Natural killer cell (primary cell): Measurements from ENCODE around the gene GJB1. TPM values are rescaled to one million over a fixed set of nuclear protein-coding genes. Genes with fewer than 3 reads are reported as not detected.

ENCODE experiments used
- ATAC-seq, 3 donors: fragments of 150-1000 bp in 2 of 3; fragments of 200-7000 bp in 1 of 3; cut with Tn5 transposase; 1 replicate in 1 of 3; 2 replicates in 2 of 3; pipeline ENCODE4 v1.10.0; 2021; ENCODE audit warnings: mild to moderate bottlenecking in 2 of 3, moderate library complexity in 2 of 3
- DNase-seq, 2 donors: peaks; one replicate each; pipeline versions ENCODE4 v3.0.0 to v3.0.0-alpha.2; 2013 to 2021; ENCODE audit warnings: mixed read lengths in 1 of 2
- H3K27ac ChIP-seq: one replicate; pipeline ENCODE4 v1.5.1; 2013; ENCODE audit warnings: mild to moderate bottlenecking, low read length
- H3K27me3 ChIP-seq: one replicate; pipeline ENCODE4 v1.6.1; 2013; ENCODE audit warnings: low read length; ENCODE audit not compliant: control insufficient read depth, insufficient read depth
- H3K36me3 ChIP-seq: one replicate; pipeline ENCODE4 v1.6.1; 2013; ENCODE audit warnings: low read length; ENCODE audit not compliant: control insufficient read depth, insufficient read depth
- H3K4me1 ChIP-seq: one replicate; pipeline ENCODE4 v1.6.1; 2013; ENCODE audit warnings: low read length; ENCODE audit not compliant: control insufficient read depth, insufficient read depth
- H3K4me3 ChIP-seq: one replicate; pipeline ENCODE4 v1.5.1; 2013; ENCODE audit warnings: low read length
- H3K9me3 ChIP-seq: one replicate; pipeline ENCODE4 v1.6.1; 2013; ENCODE audit warnings: low read length; ENCODE audit not compliant: control insufficient read depth, insufficient read depth
- H3K27ac Mint-ChIP-seq, 2 donors: one replicate each; pipeline ENCODE4 v1.8.0; 2022; ENCODE audit warnings: mild to moderate bottlenecking in 2 of 2, mixed read lengths in 2 of 2, moderate library complexity in 1 of 2
- H3K27me3 Mint-ChIP-seq, 2 donors: one replicate each; pipeline ENCODE4 v1.8.0; 2022; ENCODE audit warnings: low read depth in 2 of 2, mixed read lengths in 2 of 2
- H3K36me3 Mint-ChIP-seq: one replicate; pipeline ENCODE4 v1.8.0; 2022; ENCODE audit warnings: mixed read lengths
- H3K4me1 Mint-ChIP-seq, 2 donors: one replicate each; pipeline ENCODE4 v1.8.0; 2022; ENCODE audit warnings: mixed read lengths in 2 of 2
- H3K4me3 Mint-ChIP-seq: one replicate; pipeline ENCODE4 v1.8.0; 2022; ENCODE audit warnings: mild to moderate bottlenecking, moderate library complexity, mixed read lengths
- H3K9me3 Mint-ChIP-seq, 2 donors: one replicate each; pipeline ENCODE4 v1.8.0; 2022; ENCODE audit warnings: mixed read lengths in 2 of 2
- CTCF ChIP-seq: fragments of 200-600 bp; IDR thresholded peaks from one replicate; pipeline ENCODE4 v1.8.0; 2022; ENCODE audit warnings: antibody characterized with exemption
- WGBS: methylation state at CpG from one replicate; pipeline ENCODE4 v1.1.7; 2013; ENCODE audit warnings: missing lambda C conversion rate; ENCODE audit not compliant: insufficient coverage; 5-methylcytosine and 5-hydroxymethylcytosine counted together
- intact Hi-C: fragments of 100-400 bp; cut with micrococcal nuclease; formaldehyde crosslinking; loops from one replicate; pipeline ENCODE4 v1.14.2; 2022
- total RNA-seq, 4 donors: library from RNA; stranded (reverse); fragments of 120-200 nt in 1 of 4; gene quantifications; one replicate each; pipeline versions ENCODE4 v1.2.3 to v1.2.4, GENCODE V29; 2013 to 2022

Gene GJB1
- total RNA-seq, 3 donors from 2014 or later (not counting 1 experiment from before 2014, with no cell fraction given), result not detected

DNA sequence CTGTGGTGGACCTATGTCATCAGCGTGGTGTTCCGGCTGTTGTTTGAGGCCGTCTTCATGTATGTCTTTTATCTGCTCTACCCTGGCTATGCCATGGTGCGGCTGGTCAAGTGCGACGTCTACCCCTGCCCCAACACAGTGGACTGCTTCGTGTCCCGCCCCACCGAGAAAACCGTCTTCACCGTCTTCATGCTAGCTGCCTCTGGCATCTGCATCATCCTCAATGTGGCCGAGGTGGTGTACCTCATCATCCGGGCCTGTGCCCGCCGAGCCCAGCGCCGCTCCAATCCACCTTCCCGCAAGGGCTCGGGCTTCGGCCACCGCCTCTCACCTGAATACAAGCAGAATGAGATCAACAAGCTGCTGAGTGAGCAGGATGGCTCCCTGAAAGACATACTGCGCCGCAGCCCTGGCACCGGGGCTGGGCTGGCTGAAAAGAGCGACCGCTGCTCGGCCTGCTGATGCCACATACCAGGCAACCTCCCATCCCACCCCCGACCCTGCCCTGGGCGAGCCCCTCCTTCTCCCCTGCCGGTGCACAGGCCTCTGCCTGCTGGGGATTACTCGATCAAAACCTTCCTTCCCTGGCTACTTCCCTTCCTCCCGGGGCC is 1.2 kb downstream of the GJB1 start:
- H3K27me3 Mint-ChIP-seq, result no peaks in the 10 kb centered on the region
- no peaks in the 10 kb centered on the region for H3K4me1 ChIP-seq
- no peaks in the 10 kb centered on the region for H3K9me3 Mint-ChIP-seq
- H3K9me3 ChIP-seq, result no peaks in the 10 kb centered on the region
- H3K27ac Mint-ChIP-seq, result no peak overlapping the region
- 92% methylated on average over 29 of the region's 32 CpGs for WGBS
- no peak for TF ChIP-seq CTCF
- no peak for ATAC-seq
- no peaks in the 10 kb centered on the region for H3K36me3 ChIP-seq
- no peaks in the 10 kb centered on the region for H3K27me3 ChIP-seq
- no peak overlapping the region for H3K4me3 Mint-ChIP-seq
- H3K4me3 ChIP-seq, result no peak overlapping the region
- intact Hi-C loops, result no loop called here
- no peaks in the 10 kb centered on the region for H3K36me3 Mint-ChIP-seq
- no peaks in the 10 kb centered on the region for H3K4me1 Mint-ChIP-seq
- no peak for DNase-seq
- H3K27ac ChIP-seq, result no peak overlapping the region

- Histone ChIP-seq H3K4me3 (no peak overlapping the region), H3K36me3 (no peaks in the 10 kb centered on the region), H3K9me3 (no peaks in the 10 kb centered on the region), H3K4me1 (no peaks in the 10 kb centered on the region), H3K27ac (no peak overlapping the region), H3K27me3 (no peaks in the 10 kb centered on the region)
- no peak for ATAC-seq
- H3K27ac Mint-ChIP-seq, result no peak overlapping the region
- H3K27me3 Mint-ChIP-seq, result no peaks in the 10 kb centered on the region
- DNase-seq, result no peak
- intact Hi-C loops, result no loop called here
- H3K4me3 Mint-ChIP-seq, result no peak overlapping the region
- H3K36me3 Mint-ChIP-seq, result no peaks in the 10 kb centered on the region
- WGBS, result 51% methylated on average over 2 of the region's 2 CpGs
- H3K4me1 Mint-ChIP-seq, result no peaks in the 10 kb centered on the region
- H3K9me3 Mint-ChIP-seq, result no peaks in the 10 kb centered on the region
- TF ChIP-seq CTCF, result no peak
Observed at GRCh38 chrX:71225009-71225408, 2.0 kb downstream of the GJB1 start.

DNA sequence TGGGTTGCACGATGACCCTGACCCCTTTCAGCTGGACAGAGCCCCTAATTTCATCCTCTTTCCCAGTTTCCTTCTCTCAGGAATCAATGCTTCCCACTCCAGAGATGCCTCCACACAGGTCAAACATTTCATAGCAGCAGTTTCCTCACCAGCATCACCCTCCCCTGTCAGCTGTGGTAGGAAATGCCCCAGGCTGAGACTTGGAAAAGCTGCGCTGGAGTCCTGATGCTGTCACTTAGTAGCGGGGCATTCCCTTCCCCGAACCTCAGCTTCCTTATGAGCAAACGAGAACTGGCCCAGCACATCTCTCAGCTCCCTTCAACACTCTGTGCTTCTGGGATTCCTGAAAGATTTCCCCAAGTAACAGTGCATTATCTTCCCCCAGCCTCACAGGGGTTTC is 2.7 kb downstream of the GJB1 start:
- H3K4me3 ChIP-seq, result no peak overlapping the region
- DNase-seq, result no peak

More for the DNA sequence above, 2.7 kb downstream of the GJB1 start:
- TF ChIP-seq CTCF, result no peak
- intact Hi-C loops, result no loop called here
- no peaks in the 10 kb centered on the region for H3K9me3 ChIP-seq
- Mint-ChIP-seq H3K36me3 (no peaks in the 10 kb centered on the region), H3K9me3 (no peaks in the 10 kb centered on the region), H3K4me3 (no peak overlapping the region), H3K27ac (no peak overlapping the region), H3K4me1 (no peaks in the 10 kb centered on the region), H3K27me3 (no peaks in the 10 kb centered on the region)
- H3K27me3 ChIP-seq, result no peaks in the 10 kb centered on the region
- ATAC-seq, result no peak
- no peaks in the 10 kb centered on the region for H3K4me1 ChIP-seq
- no peak overlapping the region for H3K27ac ChIP-seq
- WGBS, result 83% methylated on average over 5 of the region's 5 CpGs
- no peaks in the 10 kb centered on the region for H3K36me3 ChIP-seq
